GM12875 (cell line): ENCODE results near the gene ANGPTL2.

Experiments
- H3K4me3 ChIP-seq: one replicate; pipeline ENCODE4 v1.5.1; 2011; ENCODE audit warnings: low read depth, low read length, control low read depth
- TF ChIP-seq, protein P1 (sequence below): IDR thresholded peaks from 2 replicates; pipeline ENCODE4 v1.5.1; 2011; ENCODE audit warnings: low read depth, mild to moderate bottlenecking, control low read depth, inconsistent platforms, low read length, moderate library complexity, borderline replicate concordance; ENCODE audit not compliant: insufficient read depth

ANGPTL2 gene

DNA sequence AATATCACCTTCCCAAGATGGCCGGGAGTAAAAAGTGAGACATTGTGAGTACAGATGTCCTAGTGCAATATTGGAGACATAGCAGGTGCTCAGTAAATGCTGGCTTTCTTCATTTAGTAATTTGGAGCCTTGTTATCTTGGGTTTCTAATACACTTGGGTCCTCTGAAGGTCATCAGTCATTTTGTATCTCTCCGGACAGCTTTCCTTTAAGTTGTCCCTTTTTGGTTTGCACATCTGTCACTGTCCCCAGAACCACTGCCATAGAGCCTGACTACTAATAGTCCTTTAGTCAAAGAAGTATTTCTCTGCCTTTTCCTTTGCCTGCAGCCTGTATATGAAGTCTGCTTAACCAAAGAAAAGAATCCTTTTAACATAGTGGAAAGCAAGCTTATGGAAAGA is 7.8 kb upstream of the ANGPTL2 start:
- no peak overlapping the region for H3K4me3 ChIP-seq
- TF ChIP-seq, protein P1, sequence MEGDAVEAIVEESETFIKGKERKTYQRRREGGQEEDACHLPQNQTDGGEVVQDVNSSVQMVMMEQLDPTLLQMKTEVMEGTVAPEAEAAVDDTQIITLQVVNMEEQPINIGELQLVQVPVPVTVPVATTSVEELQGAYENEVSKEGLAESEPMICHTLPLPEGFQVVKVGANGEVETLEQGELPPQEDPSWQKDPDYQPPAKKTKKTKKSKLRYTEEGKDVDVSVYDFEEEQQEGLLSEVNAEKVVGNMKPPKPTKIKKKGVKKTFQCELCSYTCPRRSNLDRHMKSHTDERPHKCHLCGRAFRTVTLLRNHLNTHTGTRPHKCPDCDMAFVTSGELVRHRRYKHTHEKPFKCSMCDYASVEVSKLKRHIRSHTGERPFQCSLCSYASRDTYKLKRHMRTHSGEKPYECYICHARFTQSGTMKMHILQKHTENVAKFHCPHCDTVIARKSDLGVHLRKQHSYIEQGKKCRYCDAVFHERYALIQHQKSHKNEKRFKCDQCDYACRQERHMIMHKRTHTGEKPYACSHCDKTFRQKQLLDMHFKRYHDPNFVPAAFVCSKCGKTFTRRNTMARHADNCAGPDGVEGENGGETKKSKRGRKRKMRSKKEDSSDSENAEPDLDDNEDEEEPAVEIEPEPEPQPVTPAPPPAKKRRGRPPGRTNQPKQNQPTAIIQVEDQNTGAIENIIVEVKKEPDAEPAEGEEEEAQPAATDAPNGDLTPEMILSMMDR: no peak

GRCh38 chr9:127129718-127130085 is 7.3 kb upstream of the ANGPTL2 start:
- H3K4me3 ChIP-seq: no peak overlapping the region
- TF ChIP-seq, protein P1: no peak

DNA sequence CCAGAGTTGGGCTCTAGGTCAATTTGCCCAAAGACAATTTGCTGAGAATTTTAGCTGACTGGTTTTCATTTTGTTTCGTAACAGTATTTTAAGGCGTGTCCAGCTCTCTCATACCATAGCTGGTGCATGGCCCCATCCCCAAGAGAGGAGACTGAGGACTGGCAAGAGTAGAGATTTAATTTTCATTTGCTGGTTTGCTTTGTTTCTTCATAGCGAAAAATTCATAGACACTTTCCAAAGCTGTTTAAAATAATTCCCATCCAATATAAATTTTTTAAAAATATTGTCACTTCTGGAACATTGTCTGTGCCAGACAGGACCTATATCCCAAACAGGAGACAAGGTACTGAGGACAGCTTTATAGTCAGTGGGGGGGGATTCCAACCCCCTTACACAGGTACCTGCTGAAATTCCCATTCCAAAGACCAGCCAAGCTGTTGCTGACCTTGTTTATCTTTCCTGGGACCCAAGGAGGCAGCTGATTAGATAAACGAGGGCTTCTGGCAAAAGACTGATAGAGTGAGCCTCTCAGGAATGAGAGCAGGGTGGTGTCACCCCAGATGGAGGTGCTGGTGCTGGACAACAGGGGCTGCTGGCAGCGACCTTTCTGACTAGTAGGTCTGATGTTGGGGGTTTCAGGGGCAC is 6.8 kb upstream of the ANGPTL2 start:
- TF ChIP-seq, protein P1: no peak
- H3K4me3 ChIP-seq: no peak overlapping the region

DNA sequence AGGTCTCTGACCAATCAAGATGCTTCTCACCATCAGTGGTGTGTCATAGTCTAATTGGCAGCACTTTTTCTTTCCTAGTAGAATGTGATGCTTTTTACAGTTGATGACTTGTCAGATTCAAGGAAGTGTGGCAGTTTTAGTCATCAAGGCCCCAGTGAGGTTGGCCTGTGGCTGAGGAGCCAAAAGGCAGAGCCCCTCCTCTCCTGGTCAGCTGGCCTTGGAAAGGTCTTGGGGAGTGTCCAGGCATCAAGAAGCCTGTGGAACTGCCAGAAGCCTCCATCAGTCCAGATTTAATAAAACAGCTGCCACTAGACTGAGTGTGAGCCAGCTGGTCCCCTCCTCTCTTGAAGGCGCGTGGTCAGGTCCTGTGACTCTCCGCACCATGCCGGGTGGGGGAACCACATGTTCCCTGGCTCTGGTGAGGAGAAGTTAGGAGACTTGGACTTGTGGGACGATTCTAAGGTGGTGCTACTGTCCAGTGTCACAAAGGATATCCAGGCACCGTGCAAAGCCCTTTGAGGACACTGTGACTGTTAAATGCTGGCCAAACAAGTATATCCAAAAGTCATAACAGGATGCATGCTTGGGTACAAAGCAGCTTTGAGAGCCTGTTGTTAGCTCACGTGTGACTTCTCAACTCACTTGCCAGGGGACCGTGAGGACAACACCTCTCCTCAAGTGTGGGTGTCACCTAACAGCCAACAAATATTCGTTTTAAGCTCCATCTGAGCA is 6.1 kb upstream of the ANGPTL2 start:
- TF ChIP-seq, protein P1: no peak
- no peak overlapping the region for H3K4me3 ChIP-seq

GRCh38 chr9:127126971-127127370 is 4.5 kb upstream of the ANGPTL2 start:
- TF ChIP-seq, protein P1: no peak

DNA sequence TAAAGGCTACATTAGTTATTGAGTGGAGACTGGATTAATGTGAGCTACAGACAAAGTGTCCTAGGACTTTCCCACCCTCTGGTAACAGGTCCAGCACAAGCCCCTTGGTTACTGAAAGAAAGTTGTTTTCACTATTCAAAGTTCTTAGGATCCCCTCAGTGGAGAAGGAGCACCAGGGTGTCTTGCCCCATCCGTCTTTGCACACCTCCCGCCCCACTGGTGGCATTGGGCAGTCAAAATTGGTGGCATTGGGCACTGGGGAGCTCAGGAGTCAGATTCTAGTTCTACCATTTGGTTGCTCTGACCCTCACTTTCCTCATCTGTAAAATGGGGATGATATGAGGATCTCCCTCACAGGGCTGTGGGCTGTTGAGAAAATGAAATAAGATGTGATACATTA is 2.4 kb upstream of the ANGPTL2 start:
- no peak overlapping the region for H3K4me3 ChIP-seq
- TF ChIP-seq, protein P1: no peak

More at GRCh38 chr9:127126971-127127370, 4.5 kb upstream of the ANGPTL2 start:
- no peak overlapping the region for H3K4me3 ChIP-seq

- TF ChIP-seq, protein P1: no peak
Observed at GRCh38 chr9:127124111-127124531, 1.7 kb upstream of the ANGPTL2 start.

More at GRCh38 chr9:127124111-127124531, 1.7 kb upstream of the ANGPTL2 start:
- H3K4me3 ChIP-seq: no peak overlapping the region
